HEK293T (cell line): ENCODE results near the gene FAHD2A.

Source experiments
- CTCF ChIA-PET: fragments of 350-600 bp; formaldehyde crosslinking; extraction: SDS; loops from one replicate; lab custom pipeline; 2021; ENCODE audit warnings: antibody characterized with exemption, inconsistent platforms; lab: Yijun Ruan, JAX
- POLR2A ChIA-PET: fragments of 350-600 bp; formaldehyde crosslinking; extraction: SDS; loops from one replicate; lab custom pipeline; 2020; ENCODE audit warnings: antibody characterized with exemption, inconsistent platforms; lab: Yijun Ruan, JAX
- DNase-seq: peaks from one replicate; pipeline ENCODE4 v3.0.0; 2012; ENCODE audit warnings: mixed read lengths; ENCODE audit errors: extremely low spot score
- ARNT ChIP-seq: fragments of 450-650 bp; IDR thresholded peaks from 2 replicates; pipeline ENCODE4 v1.6.1; 2017; ENCODE audit warnings: mild to moderate bottlenecking
- BHLHE40 ChIP-seq: fragments of 450-650 bp; IDR thresholded peaks from 2 replicates; pipeline ENCODE4 v1.6.1; 2016; ENCODE audit warnings: mild to moderate bottlenecking, moderate library complexity, borderline replicate concordance
- CTBP1 ChIP-seq: fragments of 450-650 bp; IDR thresholded peaks from 2 replicates; pipeline ENCODE4 v1.6.1; 2016; ENCODE audit warnings: borderline replicate concordance
- ELF4 ChIP-seq: fragments of 450-650 bp; IDR thresholded peaks from 2 replicates; pipeline ENCODE4 v1.6.1; 2017; ENCODE audit warnings: antibody characterized with exemption
- FOXA1 ChIP-seq: fragments of 450-650 bp; IDR thresholded peaks from 2 replicates; pipeline ENCODE4 v1.6.1; 2016; ENCODE audit warnings: mild to moderate bottlenecking
- FOXK2 ChIP-seq: fragments of 450-650 bp; IDR thresholded peaks from 2 replicates; pipeline ENCODE4 v1.6.1; 2016; ENCODE audit warnings: mild to moderate bottlenecking
- FOXM1 ChIP-seq: fragments of 450-650 bp; IDR thresholded peaks from 2 replicates; pipeline ENCODE4 v1.6.1; 2017; ENCODE audit warnings: mild to moderate bottlenecking, borderline replicate concordance
- HDGF ChIP-seq: fragments of 450-650 bp; IDR thresholded peaks from 2 replicates; pipeline ENCODE4 v1.6.1; 2017; ENCODE audit warnings: antibody characterized with exemption, borderline replicate concordance
- L3MBTL2 ChIP-seq: fragments of 450-650 bp; conservative IDR thresholded peaks from 2 replicates; pipeline ENCODE4 v1.6.1; 2016; ENCODE audit warnings: mild to moderate bottlenecking
- LEF1 ChIP-seq: fragments of 450-650 bp; IDR thresholded peaks from 2 replicates; pipeline ENCODE4 v1.6.1; 2017; ENCODE audit warnings: mild to moderate bottlenecking, borderline replicate concordance
- NFRKB ChIP-seq: fragments of 450-650 bp; IDR thresholded peaks from 2 replicates; pipeline ENCODE4 v1.6.1; 2016; ENCODE audit warnings: mild to moderate bottlenecking, moderate library complexity
- SP1 ChIP-seq: fragments of 450-650 bp; IDR thresholded peaks from 2 replicates; pipeline ENCODE4 v1.6.1; 2017
- SUZ12 ChIP-seq: fragments of 450-650 bp; IDR thresholded peaks from 2 replicates; pipeline ENCODE4 v1.6.1; 2016; ENCODE audit warnings: mild to moderate bottlenecking
- TARDBP ChIP-seq: fragments of 450-650 bp; IDR thresholded peaks from 2 replicates; pipeline ENCODE4 v1.6.1; 2016
- ZNF384 ChIP-seq: fragments of 450-650 bp; IDR thresholded peaks from 2 replicates; pipeline ENCODE4 v1.6.1; 2016
- TF ChIP-seq, protein P1 (sequence below): fragments of 450-650 bp; IDR thresholded peaks from 2 replicates; pipeline ENCODE4 v1.6.1; 2016

FAHD2A gene

DNA sequence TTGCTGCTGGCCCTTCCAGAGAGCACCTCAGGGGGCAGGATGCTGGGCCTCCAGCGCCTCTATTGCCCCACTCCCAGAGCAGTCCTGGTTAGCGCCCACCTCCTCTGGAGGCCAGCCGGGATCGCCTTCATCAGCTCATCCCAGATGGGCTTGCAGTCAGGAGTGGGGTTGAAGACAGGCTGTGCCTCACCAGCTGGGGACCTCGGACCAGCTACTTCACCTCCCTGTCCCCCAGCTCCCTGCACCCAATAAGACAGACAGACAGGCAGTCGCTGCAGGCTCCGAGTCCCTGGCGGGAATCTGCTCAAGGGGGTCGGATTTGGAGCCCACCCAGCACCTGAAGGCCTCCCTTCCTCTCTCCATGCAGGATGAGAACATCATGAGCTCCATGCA, 18.9 kb upstream of the FAHD2A start:
- no peak for DNase-seq
- ChIA-PET CTCF (interaction anchor here (1.3 kb wide), 1 partner anchor 9 kb away, joined by 3 read pairs; no protein-coding TSS in a partner anchor), POLR2A (interaction anchor here (2.0 kb wide), 1 partner anchor 19 kb away, joined by 9 read pairs; the partner anchor contains the start of gene FAHD2A)
- TF ChIP-seq HDGF (no peak), L3MBTL2 (no peak), ZNF384 (no peak), BHLHE40 (no peak), TARDBP (no peak), ARNT (no peak), FOXM1 (no peak), FOXK2 (no peak)

DNA sequence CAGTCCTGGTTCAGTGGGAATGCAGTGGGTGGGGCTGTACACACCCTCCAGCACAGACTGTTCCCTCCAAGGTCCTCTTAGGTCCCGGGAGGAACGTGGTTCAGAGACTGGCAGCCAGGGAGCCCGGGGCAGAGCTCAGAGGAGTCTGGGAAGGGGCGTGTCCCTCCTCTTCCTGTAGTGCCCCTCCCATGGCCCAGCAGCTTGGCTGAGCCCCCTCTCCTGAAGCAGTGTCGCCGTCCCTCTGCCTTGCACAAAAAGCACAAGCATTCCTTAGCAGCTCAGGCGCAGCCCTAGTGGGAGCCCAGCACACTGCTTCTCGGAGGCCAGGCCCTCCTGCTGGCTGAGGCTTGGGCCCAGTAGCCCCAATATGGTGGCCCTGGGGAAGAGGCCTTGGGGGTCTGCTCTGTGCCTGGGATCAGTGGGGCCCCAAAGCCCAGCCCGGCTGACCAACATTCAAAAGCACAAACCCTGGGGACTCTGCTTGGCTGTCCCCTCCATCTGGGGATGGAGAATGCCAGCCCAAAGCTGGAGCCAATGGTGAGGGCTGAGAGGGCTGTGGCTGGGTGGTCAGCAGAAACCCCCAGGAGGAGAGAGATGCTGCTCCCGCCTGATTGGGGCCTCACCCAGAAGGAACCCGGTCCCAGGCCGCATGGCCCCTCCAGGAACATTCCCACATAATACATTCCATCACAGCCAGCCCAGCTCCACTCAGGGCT, 17.5 kb upstream of the FAHD2A start:
- POLR2A ChIA-PET = interaction anchor here (2.0 kb wide), 1 partner anchor 18 kb away, joined by 9 read pairs; the partner anchor contains the start of gene FAHD2A
- DNase-seq = no peak
- TF ChIP-seq SP1 = no peak
- TF ChIP-seq CTBP1 = no peak
- no peak for TF ChIP-seq FOXM1
- TF ChIP-seq HDGF = no peak
- TF ChIP-seq FOXA1 = no peak
- TF ChIP-seq ARNT = no peak
- TF ChIP-seq TARDBP = no peak
- TF ChIP-seq NFRKB = no peak
- TF ChIP-seq ZNF384 = no peak
- no peak for TF ChIP-seq L3MBTL2
- TF ChIP-seq, protein P1, sequence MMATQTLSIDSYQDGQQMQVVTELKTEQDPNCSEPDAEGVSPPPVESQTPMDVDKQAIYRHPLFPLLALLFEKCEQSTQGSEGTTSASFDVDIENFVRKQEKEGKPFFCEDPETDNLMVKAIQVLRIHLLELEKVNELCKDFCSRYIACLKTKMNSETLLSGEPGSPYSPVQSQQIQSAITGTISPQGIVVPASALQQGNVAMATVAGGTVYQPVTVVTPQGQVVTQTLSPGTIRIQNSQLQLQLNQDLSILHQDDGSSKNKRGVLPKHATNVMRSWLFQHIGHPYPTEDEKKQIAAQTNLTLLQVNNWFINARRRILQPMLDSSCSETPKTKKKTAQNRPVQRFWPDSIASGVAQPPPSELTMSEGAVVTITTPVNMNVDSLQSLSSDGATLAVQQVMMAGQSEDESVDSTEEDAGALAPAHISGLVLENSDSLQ = no peak
- TF ChIP-seq ELF4 = no peak
- no peak for TF ChIP-seq SUZ12
- no peak for TF ChIP-seq LEF1
- no peak for TF ChIP-seq FOXK2
- no peak for TF ChIP-seq BHLHE40
- CTCF ChIA-PET = interaction anchor here (0.6 to 1.3 kb wide), 3 partner anchors 8 to 399 kb away, joined by 3 to 4 read pairs (median 3); no protein-coding TSS in a partner anchor

DNA sequence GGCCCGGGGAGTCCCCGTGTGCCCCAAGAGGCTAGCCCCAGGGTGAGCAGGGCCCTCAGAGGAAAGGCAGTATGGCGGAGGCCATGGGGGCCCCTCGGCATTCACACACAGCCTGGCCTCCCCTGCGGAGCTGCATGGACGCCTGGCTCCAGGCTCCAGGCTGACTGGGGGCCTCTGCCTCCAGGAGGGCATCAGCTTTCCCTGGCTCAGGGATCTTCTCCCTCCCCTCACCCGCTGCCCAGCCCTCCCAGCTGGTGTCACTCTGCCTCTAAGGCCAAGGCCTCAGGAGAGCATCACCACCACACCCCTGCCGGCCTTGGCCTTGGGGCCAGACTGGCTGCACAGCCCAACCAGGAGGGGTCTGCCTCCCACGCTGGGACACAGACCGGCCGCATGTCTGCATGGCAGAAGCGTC, 16.9 kb upstream of the FAHD2A start:
- ChIA-PET POLR2A (interaction anchor here (2.0 kb wide), 1 partner anchor 17 kb away, joined by 9 read pairs; the partner anchor contains the start of gene FAHD2A), CTCF (interaction anchor here (0.6 kb wide), 1 partner anchor 359 kb away, joined by 3 read pairs; no protein-coding TSS in a partner anchor)
- no peak for TF ChIP-seq TARDBP
- TF ChIP-seq HDGF = no peak
- TF ChIP-seq ZNF384 = no peak
- no peak for TF ChIP-seq BHLHE40
- TF ChIP-seq ARNT = no peak
- TF ChIP-seq, protein P1 = no peak
- TF ChIP-seq FOXA1 = no peak
- TF ChIP-seq FOXK2 = no peak
- TF ChIP-seq LEF1 = no peak
- TF ChIP-seq SP1 = no peak
- no peak for TF ChIP-seq FOXM1
- no peak for TF ChIP-seq SUZ12
- DNase-seq = no peak

GRCh38 chr2:95386031-95386430, 16.5 kb upstream of the FAHD2A start:
- POLR2A ChIA-PET = interaction anchor here (4.3 kb wide), 1 partner anchor 16 kb away, joined by 32 read pairs; the partner anchor contains the start of gene FAHD2A

GRCh38 chr2:95387358-95387757, 15.2 kb upstream of the FAHD2A start:
- no peak for TF ChIP-seq SP1
- TF ChIP-seq TARDBP = no peak
- no peak for TF ChIP-seq SUZ12
- TF ChIP-seq LEF1 = no peak
- TF ChIP-seq HDGF = no peak
- TF ChIP-seq ARNT = no peak
- no peak for TF ChIP-seq CTBP1
- TF ChIP-seq FOXA1 = no peak
- TF ChIP-seq BHLHE40 = no peak
- POLR2A ChIA-PET = interaction anchor here (4.3 kb wide), 1 partner anchor 15 kb away, joined by 32 read pairs; the partner anchor contains the start of gene FAHD2A
- DNase-seq = no peak
- CTCF ChIA-PET = interaction anchor here (0.6 to 0.9 kb wide), 3 partner anchors 29 to 61 kb away, joined by 3 to 5 read pairs (median 3); no protein-coding TSS in a partner anchor

More at GRCh38 chr2:95386031-95386430, 16.5 kb upstream of the FAHD2A start:
- CTCF ChIA-PET = no interaction called here
- no peak for TF ChIP-seq FOXA1
- no peak for TF ChIP-seq CTBP1
- TF ChIP-seq, protein P1 = no peak
- no peak for TF ChIP-seq ELF4
- no peak for TF ChIP-seq TARDBP
- no peak for TF ChIP-seq LEF1
- TF ChIP-seq SP1 = no peak
- no peak for TF ChIP-seq ARNT
- no peak for TF ChIP-seq SUZ12
- TF ChIP-seq FOXK2 = no peak
- TF ChIP-seq FOXM1 = no peak
- TF ChIP-seq L3MBTL2 = no peak
- no peak for DNase-seq
